GM23338 (cell line): ENCODE results near the gene PRTN3.

Source experiments
- CREB1 ChIP-seq: fragments of 250-450 bp; sonication (Bioruptor Pico); IDR thresholded peaks from 2 replicates; pipeline ENCODE4 v1.5.0; 2020; ENCODE audit warnings: low read depth, mild to moderate bottlenecking, moderate library complexity
- CTCF ChIP-seq, 2 experiments: fragments of 200-600 bp in 1 of 2; sonication (generic) in 1 of 2; conservative IDR thresholded peaks; 2 replicates each; pipeline versions ENCODE4 v1.5.1 to v1.6.1; 2016 to 2017; ENCODE audit warnings: antibody characterized with exemption in 2 of 2, low read depth in 2 of 2, mild to moderate bottlenecking in 2 of 2, moderate library complexity in 1 of 2
- EZH2 ChIP-seq: fragments of 200-600 bp; sonication (generic); IDR thresholded peaks from one replicate; pipeline ENCODE4 v1.8.0; 2017; ENCODE audit warnings: antibody characterized with exemption, mild to moderate bottlenecking, low read depth; ENCODE audit not compliant: unreplicated experiment
- POLR2AphosphoS5 ChIP-seq: IDR thresholded peaks from 2 replicates; pipeline ENCODE4 v1.6.1; 2016; ENCODE audit warnings: antibody characterized with exemption, low read depth
- REST ChIP-seq: IDR thresholded peaks from one replicate; pipeline ENCODE4 v1.6.1; 2018; ENCODE audit warnings: antibody characterized with exemption; ENCODE audit not compliant: unreplicated experiment

DNA sequence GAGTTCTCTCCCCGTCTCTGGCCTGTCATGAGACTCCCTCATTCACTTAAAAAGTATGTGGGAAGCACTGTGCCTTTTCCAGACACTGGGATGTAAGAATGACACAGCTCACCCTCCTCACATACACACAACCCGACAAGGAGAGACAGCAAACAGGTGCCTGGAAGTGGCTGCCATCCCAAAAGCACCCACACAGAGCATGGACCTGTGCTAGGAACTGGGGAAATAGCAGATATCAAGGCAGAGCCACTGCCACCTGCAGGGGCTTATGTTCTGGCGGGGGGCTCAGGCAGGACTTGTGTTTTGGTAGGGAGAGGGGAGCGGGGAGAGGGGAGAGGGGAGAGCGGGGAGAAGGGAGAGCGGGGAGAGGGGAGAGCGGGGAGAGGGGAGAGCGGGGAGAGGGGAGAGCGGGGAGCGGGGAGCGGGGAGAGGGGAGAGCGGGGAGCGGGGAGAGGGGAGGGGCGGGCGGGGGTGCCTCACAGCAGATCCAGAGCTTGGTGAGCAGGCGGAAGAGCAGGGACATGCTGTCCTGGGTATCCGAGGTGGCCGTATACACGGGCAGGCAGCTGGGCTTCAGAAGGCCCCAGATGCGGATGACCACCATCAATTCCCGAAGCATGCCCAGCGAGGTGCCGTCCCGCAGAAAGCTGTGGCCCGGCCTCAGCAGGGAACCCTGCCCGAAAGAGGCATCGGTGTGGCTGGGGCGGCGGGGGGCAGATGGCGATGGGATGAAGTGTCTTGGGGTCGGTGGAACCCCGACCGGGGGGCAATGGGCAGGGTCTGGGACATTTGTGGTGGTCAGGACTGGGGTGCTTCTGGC lies 30.9 kb downstream of the PRTN3 start:
- TF ChIP-seq CTCF (conservative IDR thresholded peaks at IDR 0.05; ENCODE audit: low read depth in 2 of 2) (no peak), REST (no peak), EZH2 (no peak), POLR2AphosphoS5 (no peak), CREB1 (CRISPR knock-in tag) (no peak)
